GM18873 (cell line): ENCODE data around the gene MAMDC4.

Experiments used
- ATAC-seq: cut with Tn5 transposase; IDR thresholded peaks from one replicate; pipeline ENCODE4 v1.9.1; 2021; ENCODE audit warnings: mild to moderate bottlenecking, moderate library complexity, moderate number of reproducible peaks; ENCODE audit not compliant: unreplicated experiment, low FRiP score

Gene MAMDC4

GRCh38 chr9:136885950-136886578, 33.9 kb downstream of the MAMDC4 start, which contains the start of gene TRAF2:
Gene TRAF2 (plus strand): TSS chr9:136886516. CDS start chr9:136898741, 12,225 bp downstream.
- peak; percentile 72 for ATAC-seq

DNA sequence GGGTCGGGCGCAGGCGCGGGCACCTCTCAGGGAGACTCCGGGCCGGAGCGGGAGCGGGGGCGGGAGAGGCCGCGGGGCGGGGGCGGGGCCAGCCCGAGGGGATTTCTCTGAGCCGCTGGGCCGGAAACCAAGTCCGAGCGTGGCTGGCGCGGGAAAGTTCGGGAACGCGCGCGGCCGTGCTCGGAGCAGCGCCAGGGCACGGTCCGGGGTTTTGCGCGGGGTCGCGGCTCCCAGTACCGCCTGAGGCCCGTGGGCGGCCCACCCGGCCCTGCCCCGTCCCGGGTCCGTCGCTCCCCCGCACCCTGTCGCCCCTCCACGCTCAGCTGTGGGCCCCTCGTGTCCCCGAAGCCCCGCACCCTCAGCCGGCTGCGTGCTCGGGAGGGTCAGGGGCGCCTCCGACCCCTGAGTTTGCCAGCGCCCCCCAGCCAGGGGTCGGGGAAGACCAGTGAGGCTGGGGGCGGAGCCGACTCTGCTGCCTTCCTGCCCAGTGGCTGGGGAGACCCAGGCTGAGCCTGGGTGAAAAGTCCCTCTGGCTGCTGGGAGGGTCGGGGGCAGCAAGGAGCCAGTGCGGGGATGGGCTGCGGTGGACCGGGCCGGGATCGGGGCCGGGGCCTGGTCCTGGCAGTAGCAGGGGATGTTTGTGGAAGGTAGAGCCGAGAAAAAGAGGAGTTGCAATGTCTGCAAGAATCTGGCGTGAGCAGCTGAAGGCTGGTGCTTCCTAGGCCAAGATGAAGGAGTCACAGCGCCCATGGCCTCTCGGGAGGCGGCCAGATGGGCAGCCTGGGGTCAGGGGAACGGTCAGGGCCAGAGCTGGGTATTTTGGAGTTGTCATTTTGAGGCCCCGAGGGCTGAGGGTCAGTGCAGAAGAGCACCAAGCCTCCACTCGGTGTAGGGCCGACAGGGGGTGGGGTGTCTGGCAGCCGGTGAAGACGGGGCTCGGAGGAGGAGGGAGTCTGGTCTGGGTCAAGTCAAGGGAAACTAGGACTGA, 34.8 kb downstream of the MAMDC4 start:
- ATAC-seq, result peak; percentile 13

GRCh38 chr9:136888454-136888853, 36.3 kb downstream of the MAMDC4 start:
- ATAC-seq, result no peak

DNA sequence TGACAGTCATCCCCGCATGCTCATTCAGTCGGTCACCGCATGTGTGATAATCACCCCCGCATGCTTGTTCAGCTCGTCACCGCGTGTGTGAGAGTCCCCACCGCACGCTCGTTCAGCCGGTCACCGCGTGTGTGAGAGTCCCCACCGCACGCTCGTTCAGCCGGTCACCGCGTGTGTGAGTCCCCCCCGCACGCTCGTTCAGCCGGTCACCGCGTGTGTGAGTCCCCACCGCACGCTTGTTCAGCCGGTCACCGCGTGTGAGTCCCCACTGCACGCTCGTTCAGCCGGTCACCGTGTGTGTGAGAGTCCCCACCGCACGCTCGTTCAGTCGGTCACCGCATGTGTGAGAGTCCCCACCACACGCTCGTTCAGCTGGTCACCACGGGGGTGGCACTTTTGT, 37.7 kb downstream of the MAMDC4 start:
- no peak for ATAC-seq

DNA sequence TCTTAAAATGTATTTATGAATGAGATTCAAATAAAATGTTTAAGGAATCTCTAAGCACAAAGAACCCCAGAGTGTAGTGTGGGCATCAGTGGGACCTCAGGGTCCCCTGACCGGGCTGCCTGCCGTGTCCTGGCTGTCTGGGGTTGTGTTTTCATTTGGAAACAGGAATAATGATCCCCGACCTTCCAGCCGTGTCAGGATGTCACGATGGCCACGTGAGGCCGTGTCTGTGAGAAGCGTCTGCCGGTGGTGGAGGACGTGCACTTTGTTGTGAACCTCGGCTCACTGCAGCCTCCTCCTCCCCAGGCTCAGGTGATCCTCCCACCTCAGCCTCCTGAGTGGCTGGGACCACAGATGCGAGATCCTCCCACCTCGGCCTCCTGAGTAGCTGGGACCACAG, 38.5 kb downstream of the MAMDC4 start:
- no peak for ATAC-seq

DNA sequence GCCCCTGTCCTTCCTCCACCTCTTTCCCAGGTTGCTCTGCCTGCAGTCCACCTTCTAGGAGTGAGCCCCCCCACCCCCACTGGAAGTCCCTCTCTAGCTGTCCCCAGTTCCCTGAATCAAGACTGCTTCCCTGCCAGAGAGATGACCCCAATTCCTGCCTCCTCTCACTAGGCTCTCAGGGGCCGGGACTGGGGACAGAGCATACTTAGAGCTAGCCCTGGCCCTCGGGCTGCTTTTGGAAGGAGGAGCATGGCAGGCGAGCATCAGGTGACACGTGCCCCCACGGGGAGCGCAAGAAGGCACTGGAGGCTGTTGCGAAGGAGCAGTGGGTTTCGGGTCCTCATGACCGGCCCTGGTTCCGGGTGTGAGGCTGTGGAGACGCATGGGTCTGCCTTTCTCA, 43.9 kb downstream of the MAMDC4 start:
- ATAC-seq, result no peak

DNA sequence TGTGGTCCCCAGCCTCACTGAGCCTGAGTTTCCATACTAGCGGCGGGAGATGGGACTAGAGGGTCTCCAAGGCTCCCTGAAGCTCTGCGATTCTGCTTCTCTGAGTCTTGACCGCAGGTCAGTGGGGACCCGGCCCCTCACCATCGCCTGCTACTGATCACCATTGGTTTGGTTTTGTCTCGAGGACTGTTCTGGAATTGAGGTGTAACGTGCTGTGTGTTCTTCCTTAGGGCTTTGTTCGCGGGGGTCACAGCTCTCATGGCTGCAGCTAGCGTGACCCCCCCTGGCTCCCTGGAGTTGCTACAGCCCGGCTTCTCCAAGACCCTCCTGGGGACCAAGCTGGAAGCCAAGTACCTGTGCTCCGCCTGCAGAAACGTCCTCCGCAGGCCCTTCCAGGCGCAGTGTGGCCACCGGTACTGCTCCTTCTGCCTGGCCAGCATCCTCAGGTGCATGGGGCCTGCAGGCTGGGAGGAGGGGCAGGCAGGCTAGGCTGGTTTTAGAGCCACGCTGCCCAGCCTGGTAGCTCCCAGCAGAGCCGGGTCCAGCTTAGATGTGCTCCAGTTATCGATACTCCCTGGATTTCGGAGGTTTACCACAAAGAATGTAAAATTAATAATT, 46.4 kb downstream of the MAMDC4 start:
- no peak for ATAC-seq

DNA sequence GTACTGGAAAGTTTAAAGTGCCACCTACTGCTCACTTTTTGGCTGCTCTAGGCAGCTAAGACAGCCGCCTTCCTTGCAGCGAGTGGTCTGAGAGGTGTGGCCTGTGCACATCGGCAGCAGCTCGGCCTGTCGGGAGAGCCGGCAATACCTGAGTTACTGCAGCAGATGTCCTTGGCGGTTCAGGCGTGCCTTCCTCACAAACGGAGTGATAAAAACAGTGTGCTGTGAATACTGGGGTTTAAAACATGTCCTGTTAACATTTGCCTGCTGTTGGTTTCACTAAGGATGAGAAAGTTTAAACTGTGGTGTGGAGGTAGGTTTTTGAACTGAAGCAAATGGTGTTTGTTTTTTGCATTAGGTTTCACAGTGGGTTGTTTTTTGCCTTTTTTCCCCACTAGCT, 47.0 kb downstream of the MAMDC4 start:
- peak; percentile 43 for ATAC-seq

GRCh38 chr9:136900556-136900955, 48.4 kb downstream of the MAMDC4 start:
- ATAC-seq, result no peak

DNA sequence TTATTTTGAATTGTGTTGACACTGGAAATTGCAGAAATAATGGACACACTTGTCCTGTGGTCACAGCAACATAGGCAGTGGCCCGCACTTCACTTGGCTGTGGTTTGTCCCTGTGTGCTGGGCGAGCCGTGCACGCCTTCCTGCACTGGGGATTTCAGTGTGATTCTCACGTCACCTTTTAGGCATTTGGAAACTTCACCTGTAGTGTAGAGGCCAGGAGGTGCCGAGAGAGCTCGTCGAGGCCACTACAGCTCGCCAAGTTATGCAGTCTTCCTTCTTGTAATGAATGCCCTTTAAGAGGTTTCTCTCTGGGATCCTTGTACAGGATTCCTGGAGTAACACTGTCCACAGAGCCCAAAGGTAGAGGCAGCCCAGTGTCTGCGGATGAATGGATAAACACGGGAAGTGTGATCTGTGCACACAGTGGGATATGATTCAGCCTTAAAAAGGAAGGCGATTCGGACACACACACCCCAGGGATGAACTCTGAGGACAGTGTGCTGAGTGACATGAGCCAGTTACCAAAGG, 48.9 kb downstream of the MAMDC4 start:
- ATAC-seq, result no peak

DNA sequence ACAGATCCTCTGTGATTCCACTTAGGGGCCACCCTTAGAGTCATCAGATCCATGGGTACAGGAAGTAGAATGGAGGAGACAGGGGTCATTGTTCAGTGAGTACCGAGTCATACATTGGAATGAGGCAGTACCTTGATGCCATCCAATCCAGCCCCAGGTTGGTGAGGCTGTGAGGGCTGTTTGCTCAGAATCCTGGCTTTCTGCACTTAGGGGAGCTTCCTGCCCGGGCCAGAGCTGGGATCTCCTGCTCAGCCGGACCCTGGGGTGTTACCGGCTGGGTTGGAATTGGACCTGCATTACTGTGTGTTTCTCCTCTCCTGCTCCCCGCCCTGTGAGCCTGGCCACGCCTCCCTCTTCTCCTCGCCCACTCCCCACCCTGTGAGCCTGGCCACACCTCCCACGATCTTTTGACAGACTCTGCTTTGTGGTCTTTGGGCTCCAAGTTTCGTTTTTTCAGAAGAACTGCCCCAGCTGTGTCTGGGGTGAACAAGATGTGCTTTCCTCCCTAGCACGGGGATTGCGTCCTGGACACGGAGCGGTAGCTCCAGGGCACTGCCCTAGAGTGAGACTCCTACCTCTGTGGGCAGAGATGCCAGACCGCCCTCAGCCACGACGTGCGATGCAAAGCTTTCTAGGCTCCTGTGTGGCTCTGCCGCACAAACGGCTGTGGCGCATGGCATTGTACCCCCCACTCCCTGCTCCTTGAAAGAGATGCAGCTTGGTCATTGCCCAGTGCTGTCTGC, 49.5 kb downstream of the MAMDC4 start:
- ATAC-seq, result peak; percentile 34

GRCh38 chr9:136902259-136902821, 50.2 kb downstream of the MAMDC4 start:
- peak; percentile 46 for ATAC-seq

DNA sequence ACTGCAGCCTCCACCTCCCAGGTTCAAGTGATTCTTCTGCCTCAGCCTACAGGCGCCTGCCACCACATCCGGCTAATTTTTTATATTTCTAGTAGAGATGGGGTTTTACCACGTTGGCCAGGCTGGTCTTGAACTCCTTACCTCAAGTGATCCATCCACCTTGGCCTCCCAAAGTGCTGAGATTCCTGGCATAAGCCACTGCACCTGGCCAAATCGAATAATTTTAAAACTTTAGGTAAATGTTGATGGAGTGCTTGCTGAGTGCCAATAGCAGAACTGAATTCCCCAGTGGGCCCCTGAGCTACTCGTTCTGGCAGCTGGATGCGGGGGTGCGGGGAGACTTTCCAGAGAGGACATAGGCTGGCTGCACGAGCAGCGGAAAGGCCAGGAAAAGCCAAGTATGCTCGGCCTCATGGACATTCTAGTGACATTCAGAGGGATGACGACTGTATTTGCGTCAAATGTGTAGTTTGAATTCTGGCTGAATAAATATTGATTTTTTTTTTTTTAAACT, 51.0 kb downstream of the MAMDC4 start:
- no peak for ATAC-seq

GRCh38 chr9:136906266-136906665, 54.1 kb downstream of the MAMDC4 start:
- no peak for ATAC-seq

DNA sequence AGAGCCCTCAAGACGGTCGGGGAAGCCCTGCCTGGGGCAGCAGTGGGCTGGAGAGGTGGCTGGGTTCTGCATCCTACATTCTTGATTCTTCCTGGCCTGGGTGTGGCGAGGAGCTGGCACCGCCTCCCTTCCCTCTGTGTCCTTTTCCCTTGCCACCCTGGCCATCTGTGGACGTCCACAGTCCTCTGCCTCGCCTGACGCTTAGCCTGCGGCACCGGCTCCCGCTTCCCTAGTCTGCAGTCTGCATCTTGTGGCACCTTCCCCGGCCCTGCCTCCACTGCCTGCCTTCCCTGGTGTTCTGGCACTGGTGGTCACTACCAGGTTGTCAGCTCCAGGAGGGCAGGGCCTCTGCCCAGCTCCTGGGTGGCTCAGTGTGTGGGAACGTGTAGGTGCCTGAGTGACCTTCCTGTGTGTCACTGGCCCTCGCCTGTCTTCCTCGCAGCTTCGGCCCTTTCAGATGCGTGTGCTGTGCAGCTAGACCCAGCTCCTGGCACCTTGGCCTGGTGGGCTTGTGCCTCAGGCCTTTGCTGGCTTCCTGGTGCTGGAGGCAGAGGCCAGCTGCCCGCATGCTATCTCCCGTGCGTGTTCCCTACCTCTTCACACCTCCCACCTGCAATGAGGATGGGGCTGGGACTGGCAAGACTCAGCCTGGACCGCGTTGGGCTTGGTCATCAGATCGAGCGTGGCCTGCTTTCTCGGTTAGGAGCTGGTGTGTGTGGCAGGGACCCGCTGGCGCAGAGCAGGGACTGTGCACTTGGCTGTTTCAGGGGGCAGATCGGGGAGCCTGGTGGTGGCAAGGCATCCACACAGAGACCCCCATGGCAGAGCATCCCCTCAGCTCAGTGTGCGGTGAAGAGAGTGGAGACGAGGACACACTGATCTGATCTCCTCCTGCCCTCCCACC, 55.1 kb downstream of the MAMDC4 start:
- no peak for ATAC-seq
